AG04450 (cell line): Measurements from ENCODE around the gene COPG2. TPM values are rescaled to one million over a fixed set of nuclear protein-coding genes. Genes with fewer than 3 reads are reported as not detected.
"Not testable (repeated sequence)": the region's sequence is repeated elsewhere in the genome, so short reads cannot be mapped to it uniquely, and the experiment has no call there.

ENCODE experiments used
- CTCF ChIA-PET: fragments of 300-600, 350-600 bp; formaldehyde crosslinking; extraction: SDS; loops from one replicate; lab custom pipeline; 2022; ENCODE audit warnings: antibody characterized with exemption, inconsistent platforms; lab: Charles Lee
- POLR2A ChIA-PET: fragments of 350-600 bp; formaldehyde crosslinking; extraction: SDS; loops from one replicate; lab custom pipeline; 2021; ENCODE audit warnings: antibody characterized with exemption, inconsistent platforms; lab: Yijun Ruan, JAX
- DNase-seq: peaks from one replicate; pipeline ENCODE4 v3.0.0-alpha.2; 2011; ENCODE audit warnings: low read depth, low spot score
- H3K27ac ChIP-seq: one replicate; pipeline ENCODE4 v1.5.1; 2012; ENCODE audit warnings: low read depth, low read length, control low read depth
- H3K27me3 ChIP-seq: one replicate; pipeline ENCODE4 v1.6.0; 2012; ENCODE audit warnings: low read length; ENCODE audit not compliant: control insufficient read depth, insufficient read depth
- H3K4me3 ChIP-seq: 2 replicates; pipeline ENCODE4 v1.5.1; 2011; ENCODE audit warnings: mild to moderate bottlenecking, low read depth, low read length, control low read depth
- H3K9me3 ChIP-seq: 2 replicates; pipeline ENCODE4 v1.5.1; 2012; ENCODE audit warnings: low read length; ENCODE audit not compliant: control insufficient read depth, insufficient read depth
- CTCF ChIP-seq: IDR thresholded peaks from 2 replicates; pipeline ENCODE4 v1.5.1; 2011; ENCODE audit warnings: low read depth, low read length, control low read depth, inconsistent platforms
- polyA plus RNA-seq: library from polyadenylated mRNA; depleted of rRNA; stranded (reverse); fragments of >200 nt; gene quantifications from 2 replicates; pipeline ENCODE4 v1.2.3, GENCODE V29; 2011

The COPG2 gene
- polyA plus RNA-seq, 1 experiment: 40.6 TPM

GRCh38 chr7:130553398-130554029 is 115.0 kb downstream of the COPG2 start:
- Histone ChIP-seq H3K9me3 (no peaks in the 10 kb centered on the region), H3K4me3 (no peak overlapping the region), H3K27me3 (no peaks in the 10 kb centered on the region), H3K27ac (no peak overlapping the region)
- ChIA-PET POLR2A (no interaction called here), CTCF (interaction anchor here (0.6 to 1.0 kb wide), 2 partner anchors 457 to 528 kb away, joined by 3 to 5 read pairs; no protein-coding TSS in a partner anchor)
- no peak for TF ChIP-seq CTCF
- DNase-seq: no peak

- Histone ChIP-seq H3K9me3 (no peaks in the 10 kb centered on the region), H3K27ac (no peak overlapping the region), H3K4me3 (no peak overlapping the region), H3K27me3 (no peaks in the 10 kb centered on the region)
- ChIA-PET POLR2A (no interaction called here), CTCF (no interaction called here)
- DNase-seq: no peak
- TF ChIP-seq CTCF: no peak
Measured at GRCh38 chr7:130544356-130544755, 124.2 kb downstream of the COPG2 start.

DNA sequence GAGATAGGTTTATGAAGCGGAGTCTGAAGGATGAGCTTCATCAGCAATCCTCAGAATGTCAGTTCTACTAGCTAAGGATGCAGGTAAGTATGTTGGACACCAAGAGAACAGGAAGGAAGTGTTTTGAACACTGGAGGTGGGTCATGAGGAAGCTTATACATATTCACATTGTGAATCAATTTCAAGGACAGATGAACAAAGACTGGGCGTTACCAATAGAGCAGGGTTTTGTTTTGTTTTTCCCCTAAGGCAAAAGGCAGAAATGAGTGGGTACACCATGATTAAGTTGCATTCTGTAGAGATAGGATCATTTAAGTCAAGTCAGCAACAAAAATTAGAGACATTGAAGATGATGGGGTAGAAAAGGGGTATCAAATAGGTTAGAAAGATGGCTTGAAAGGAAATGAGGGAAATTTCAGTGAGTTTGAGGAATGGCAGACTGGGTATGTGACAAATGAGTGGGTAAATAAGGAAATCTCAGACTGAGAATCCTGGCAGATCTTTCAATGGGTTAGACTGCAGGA is 125.0 kb downstream of the COPG2 start:
- Histone ChIP-seq H3K27ac (no peak overlapping the region), H3K9me3 (no peaks in the 10 kb centered on the region), H3K27me3 (no peaks in the 10 kb centered on the region), H3K4me3 (no peak overlapping the region)
- ChIA-PET CTCF (interaction anchor here (0.6 kb wide), 1 partner anchor 104 kb away, joined by 3 read pairs; no protein-coding TSS in a partner anchor), POLR2A (no interaction called here)
- TF ChIP-seq CTCF: no peak
- DNase-seq: no peak

GRCh38 chr7:130542297-130542696 is 126.3 kb downstream of the COPG2 start:
- H3K27ac ChIP-seq, POLR2A ChIA-PET, H3K9me3 ChIP-seq, H3K4me3 ChIP-seq, DNase-seq, CTCF ChIA-PET, H3K27me3 ChIP-seq: not testable (repeated sequence)

GRCh38 chr7:130541287-130541686 is 127.3 kb downstream of the COPG2 start:
- DNase-seq, POLR2A ChIA-PET, H3K9me3 ChIP-seq, CTCF ChIA-PET, H3K27me3 ChIP-seq, H3K4me3 ChIP-seq, H3K27ac ChIP-seq: not testable (repeated sequence)

GRCh38 chr7:130537894-130538293 is 130.7 kb downstream of the COPG2 start:
- H3K27me3 ChIP-seq, POLR2A ChIA-PET, H3K9me3 ChIP-seq, H3K4me3 ChIP-seq, DNase-seq, CTCF ChIA-PET, H3K27ac ChIP-seq: not testable (repeated sequence)
